Ishikawa (cell line): Measurements from ENCODE around the gene LPAR6.

Experiments
- CEBPB ChIP-seq: IDR thresholded peaks from 2 replicates; pipeline ENCODE4 v1.6.1; 2012
- CREB1 ChIP-seq: IDR thresholded peaks from 2 replicates; pipeline ENCODE4 v1.6.1; 2012; ENCODE audit warnings: low read depth
- EGR1 ChIP-seq: IDR thresholded peaks from 2 replicates; pipeline ENCODE4 v1.6.1; 2012
- EP300 ChIP-seq: IDR thresholded peaks from 2 replicates; pipeline ENCODE4 v1.6.1; 2012; ENCODE audit warnings: borderline replicate concordance
- FOXM1 ChIP-seq: IDR thresholded peaks from 2 replicates; pipeline ENCODE4 v1.6.1; 2012; ENCODE audit warnings: low read depth, borderline replicate concordance
- NFIC ChIP-seq: IDR thresholded peaks from 2 replicates; pipeline ENCODE4 v1.6.1; 2012
- RAD21 ChIP-seq: IDR thresholded peaks from 2 replicates; pipeline ENCODE4 v1.6.1; 2012; ENCODE audit warnings: low read depth
- REST ChIP-seq: IDR thresholded peaks from 2 replicates; pipeline ENCODE4 v1.6.1; 2012; ENCODE audit warnings: low read depth, mild to moderate bottlenecking
- TAF1 ChIP-seq: IDR thresholded peaks from 2 replicates; pipeline ENCODE4 v1.6.1; 2012; ENCODE audit warnings: low read depth, mild to moderate bottlenecking
- TCF12 ChIP-seq: IDR thresholded peaks from 2 replicates; pipeline ENCODE4 v1.6.1; 2012; ENCODE audit warnings: low read depth
- TEAD4 ChIP-seq: IDR thresholded peaks from 2 replicates; pipeline ENCODE4 v1.6.1; 2012
- YY1 ChIP-seq: IDR thresholded peaks from 2 replicates; pipeline ENCODE4 v1.6.1; 2012; ENCODE audit warnings: low read depth
- ZBTB7A ChIP-seq: IDR thresholded peaks from 2 replicates; pipeline ENCODE4 v1.6.1; 2012; ENCODE audit warnings: low read depth
- TF ChIP-seq, protein P1 (sequence below): IDR thresholded peaks from 2 replicates; pipeline ENCODE4 v1.6.1; 2012
- TF ChIP-seq, protein P2 (sequence below): IDR thresholded peaks from 2 replicates; pipeline ENCODE4 v1.6.1; 2012

LPAR6 gene

DNA sequence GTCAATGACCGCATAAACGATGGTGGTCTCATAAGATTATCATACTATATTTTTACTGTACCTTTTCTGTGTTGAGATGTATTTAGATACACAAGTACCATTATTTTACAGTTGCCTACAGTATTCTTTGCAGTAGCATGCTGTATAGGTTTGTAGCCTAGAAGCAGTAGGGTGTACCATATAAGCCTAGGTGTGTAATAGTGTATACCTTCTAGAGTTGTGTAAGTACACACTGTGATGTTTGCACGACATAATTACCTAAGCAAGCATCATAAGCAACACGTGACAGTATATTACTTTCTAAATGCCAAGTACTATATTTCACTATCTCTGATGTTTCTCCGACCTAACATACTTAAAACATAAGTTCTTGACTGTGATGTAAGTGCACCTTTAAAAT, 2.7 kb downstream of the LPAR6 start:
- no peak for TF ChIP-seq CREB1
- TF ChIP-seq ZBTB7A: no peak
- TF ChIP-seq NFIC: no peak
- TF ChIP-seq TEAD4: no peak
- TF ChIP-seq TAF1: no peak
- TF ChIP-seq, protein P1, sequence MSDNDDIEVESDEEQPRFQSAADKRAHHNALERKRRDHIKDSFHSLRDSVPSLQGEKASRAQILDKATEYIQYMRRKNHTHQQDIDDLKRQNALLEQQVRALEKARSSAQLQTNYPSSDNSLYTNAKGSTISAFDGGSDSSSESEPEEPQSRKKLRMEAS: no peak
- no peak for TF ChIP-seq CEBPB
- TF ChIP-seq, protein P2, sequence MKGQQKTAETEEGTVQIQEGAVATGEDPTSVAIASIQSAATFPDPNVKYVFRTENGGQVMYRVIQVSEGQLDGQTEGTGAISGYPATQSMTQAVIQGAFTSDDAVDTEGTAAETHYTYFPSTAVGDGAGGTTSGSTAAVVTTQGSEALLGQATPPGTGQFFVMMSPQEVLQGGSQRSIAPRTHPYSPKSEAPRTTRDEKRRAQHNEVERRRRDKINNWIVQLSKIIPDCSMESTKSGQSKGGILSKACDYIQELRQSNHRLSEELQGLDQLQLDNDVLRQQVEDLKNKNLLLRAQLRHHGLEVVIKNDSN: no peak
- no peak for TF ChIP-seq REST
- no peak for TF ChIP-seq TCF12
- no peak for TF ChIP-seq FOXM1
- TF ChIP-seq RAD21: no peak
- no peak for TF ChIP-seq EGR1
- TF ChIP-seq YY1: no peak
- TF ChIP-seq EP300: no peak

- TF ChIP-seq, protein P1: no peak
- TF ChIP-seq REST (no peak), EP300 (no peak), NFIC (no peak), EGR1 (no peak), ZBTB7A (no peak), CEBPB (no peak), CREB1 (no peak), FOXM1 (no peak), RAD21 (no peak), TCF12 (no peak), TAF1 (no peak), TEAD4 (no peak), YY1 (no peak)
- TF ChIP-seq, protein P2: no peak
These were observed 7.0 kb downstream of the LPAR6 start for GRCh38 chr13:48405875-48406274.

GRCh38 chr13:48404952-48405351, 8.0 kb downstream of the LPAR6 start:
- TF ChIP-seq, protein P1: no peak
- no peak for TF ChIP-seq CREB1

GRCh38 chr13:48403913-48404312, 9.0 kb downstream of the LPAR6 start:
- TF ChIP-seq REST (no peak), YY1 (no peak), CREB1 (no peak), NFIC (no peak), EGR1 (no peak), TEAD4 (no peak), FOXM1 (no peak), TAF1 (no peak)
- TF ChIP-seq, protein P2: no peak
- TF ChIP-seq, protein P1: no peak
